ENCODE results near the gene RNF144B. TPM values are rescaled to one million over a fixed set of nuclear protein-coding genes. Genes with fewer than 3 reads are reported as not detected.

RNF144B gene
- total RNA-seq, 1 experiment from 2014 or later: 8.2 TPM

DNA sequence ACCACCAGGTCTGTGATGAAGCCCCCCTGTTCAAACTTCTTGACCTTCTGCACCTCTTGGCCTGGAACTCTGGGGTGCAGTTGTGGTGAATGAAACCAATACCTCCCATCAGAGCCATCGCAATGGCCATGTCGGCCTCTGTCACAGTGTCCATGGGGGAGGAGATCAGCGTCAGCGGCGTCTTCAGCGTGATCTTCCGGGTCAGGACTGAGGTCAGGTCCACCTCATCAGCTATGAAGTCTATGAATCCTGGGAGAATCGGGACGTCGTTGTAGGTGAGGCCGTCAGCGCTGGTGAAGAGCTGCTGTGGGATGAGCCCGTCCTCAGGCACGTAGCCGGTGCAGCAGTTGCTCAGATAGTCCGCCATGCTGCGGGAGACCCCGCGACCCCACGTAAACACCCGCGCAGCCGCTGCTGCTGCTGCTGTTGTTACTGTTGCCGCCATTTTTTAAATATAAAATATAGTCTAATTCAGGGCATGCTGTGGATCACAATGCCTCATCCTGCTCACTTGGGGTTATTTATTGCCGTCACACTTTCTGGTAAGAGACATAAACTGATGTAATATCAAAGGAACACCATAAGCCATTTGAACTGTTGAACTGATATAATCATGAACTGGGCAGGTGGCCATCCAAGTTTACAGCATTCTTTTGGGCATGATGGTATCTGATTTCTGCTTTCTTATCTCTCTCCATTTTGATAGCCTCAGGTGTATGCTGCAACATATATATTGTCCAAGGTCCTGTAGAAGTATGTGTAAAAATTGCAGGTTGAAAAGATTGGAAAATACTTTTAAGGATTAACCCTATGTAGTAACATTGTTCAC, 18.7 kb upstream of the RNF144B start (continued):
- TF ChIP-seq IRF2 (CRISPR knock-in tag; IDR thresholded peaks at IDR 0.05; ENCODE audit: borderline replicate concordance, low read depth): no peak

DNA sequence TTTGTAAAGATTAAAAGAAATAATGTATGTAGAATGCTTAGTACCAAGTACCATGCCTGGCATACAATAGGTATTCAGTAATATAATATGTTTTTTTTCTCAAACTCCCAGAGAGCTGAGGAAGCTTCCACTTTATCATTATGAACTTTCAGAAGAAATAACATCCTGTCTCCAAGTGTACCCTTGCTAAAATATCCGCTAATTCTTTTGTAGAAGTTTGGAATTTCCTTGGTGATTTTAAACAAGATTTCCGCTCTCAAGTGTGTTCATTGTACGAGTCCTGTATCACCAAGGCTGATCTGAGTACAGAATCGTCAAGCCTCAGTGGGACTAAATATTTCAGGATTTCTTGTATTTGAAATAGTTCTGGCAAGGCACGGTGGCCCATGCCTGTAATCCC, 16.1 kb upstream of the RNF144B start:
- H3K36me3 Mint-ChIP-seq: no peaks in the 10 kb centered on the region
- no peak for DNase-seq (ENCODE audit: low spot score)
- no peak overlapping the region for H3K4me3 Mint-ChIP-seq
- peaks cover 14% of the 10 kb centered on the region for H3K9me3 Mint-ChIP-seq
- no peaks in the 10 kb centered on the region for H3K4me1 Mint-ChIP-seq
- H3K27ac Mint-ChIP-seq: no peak overlapping the region
- ATAC-seq: no peak
- no peak for TF ChIP-seq OVOL2 (CRISPR knock-in tag; IDR thresholded peaks at IDR 0.05; ENCODE audit: borderline replicate concordance)
- no peak for TF ChIP-seq ZNF671 (CRISPR knock-in tag; IDR thresholded peaks at IDR 0.05)
- TF ChIP-seq RORB (CRISPR knock-in tag; IDR thresholded peaks at IDR 0.05): no peak
- TF ChIP-seq ZBTB21 (CRISPR knock-in tag; IDR thresholded peaks at IDR 0.05; ENCODE audit: borderline replicate concordance): no peak
- TF ChIP-seq, protein P1, sequence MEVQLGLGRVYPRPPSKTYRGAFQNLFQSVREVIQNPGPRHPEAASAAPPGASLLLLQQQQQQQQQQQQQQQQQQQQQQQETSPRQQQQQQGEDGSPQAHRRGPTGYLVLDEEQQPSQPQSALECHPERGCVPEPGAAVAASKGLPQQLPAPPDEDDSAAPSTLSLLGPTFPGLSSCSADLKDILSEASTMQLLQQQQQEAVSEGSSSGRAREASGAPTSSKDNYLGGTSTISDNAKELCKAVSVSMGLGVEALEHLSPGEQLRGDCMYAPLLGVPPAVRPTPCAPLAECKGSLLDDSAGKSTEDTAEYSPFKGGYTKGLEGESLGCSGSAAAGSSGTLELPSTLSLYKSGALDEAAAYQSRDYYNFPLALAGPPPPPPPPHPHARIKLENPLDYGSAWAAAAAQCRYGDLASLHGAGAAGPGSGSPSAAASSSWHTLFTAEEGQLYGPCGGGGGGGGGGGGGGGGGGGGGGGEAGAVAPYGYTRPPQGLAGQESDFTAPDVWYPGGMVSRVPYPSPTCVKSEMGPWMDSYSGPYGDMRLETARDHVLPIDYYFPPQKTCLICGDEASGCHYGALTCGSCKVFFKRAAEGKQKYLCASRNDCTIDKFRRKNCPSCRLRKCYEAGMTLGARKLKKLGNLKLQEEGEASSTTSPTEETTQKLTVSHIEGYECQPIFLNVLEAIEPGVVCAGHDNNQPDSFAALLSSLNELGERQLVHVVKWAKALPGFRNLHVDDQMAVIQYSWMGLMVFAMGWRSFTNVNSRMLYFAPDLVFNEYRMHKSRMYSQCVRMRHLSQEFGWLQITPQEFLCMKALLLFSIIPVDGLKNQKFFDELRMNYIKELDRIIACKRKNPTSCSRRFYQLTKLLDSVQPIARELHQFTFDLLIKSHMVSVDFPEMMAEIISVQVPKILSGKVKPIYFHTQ (CRISPR knock-in tag; IDR thresholded peaks at IDR 0.05): no peak
- no peak for TF ChIP-seq CREB1 (CRISPR knock-in tag; IDR thresholded peaks at IDR 0.05)
- TF ChIP-seq TCF7 (CRISPR knock-in tag; IDR thresholded peaks at IDR 0.05; ENCODE audit: low read depth): no peak
- TF ChIP-seq, protein P2, sequence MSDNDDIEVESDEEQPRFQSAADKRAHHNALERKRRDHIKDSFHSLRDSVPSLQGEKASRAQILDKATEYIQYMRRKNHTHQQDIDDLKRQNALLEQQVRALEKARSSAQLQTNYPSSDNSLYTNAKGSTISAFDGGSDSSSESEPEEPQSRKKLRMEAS (CRISPR knock-in tag; IDR thresholded peaks at IDR 0.05): no peak
- H3K27me3 Mint-ChIP-seq (ENCODE audit: low read depth): no peaks in the 10 kb centered on the region
- POLR2A ChIA-PET: interaction anchor here (0.6 kb wide), 1 partner anchor 37 kb away, joined by 4 read pairs; no protein-coding TSS in a partner anchor
- CTCF ChIA-PET: no interaction called here

DNA sequence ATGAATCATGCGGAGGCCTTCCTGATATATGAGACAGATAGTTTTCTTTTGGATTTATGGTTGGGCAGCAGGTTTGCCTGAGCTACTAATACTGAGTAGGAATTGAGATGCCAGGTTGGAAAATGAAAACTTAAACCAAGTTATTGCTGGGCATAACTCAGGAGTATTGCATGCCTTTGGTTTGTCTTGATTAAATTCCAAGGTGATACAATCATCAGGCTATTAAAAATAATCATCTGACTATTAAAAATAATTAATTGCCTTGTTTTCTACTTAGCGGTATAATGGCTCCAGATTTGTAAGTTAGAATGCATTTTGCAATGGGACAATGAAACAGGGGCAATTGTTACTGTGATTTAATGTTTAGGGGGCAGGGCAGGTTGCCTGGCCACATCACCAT, 15.5 kb upstream of the RNF144B start:
- Mint-ChIP-seq H3K4me3 (no peak overlapping the region), H3K9me3 (peaks cover 14% of the 10 kb centered on the region), H3K27me3 (ENCODE audit: low read depth) (no peaks in the 10 kb centered on the region), H3K4me1 (no peaks in the 10 kb centered on the region), H3K27ac (no peak overlapping the region), H3K36me3 (no peaks in the 10 kb centered on the region)
- ChIA-PET CTCF (no interaction called here), POLR2A (no interaction called here)
- ATAC-seq (no peak), DNase-seq (ENCODE audit: low spot score) (no peak)
- TF ChIP-seq, protein P3, sequence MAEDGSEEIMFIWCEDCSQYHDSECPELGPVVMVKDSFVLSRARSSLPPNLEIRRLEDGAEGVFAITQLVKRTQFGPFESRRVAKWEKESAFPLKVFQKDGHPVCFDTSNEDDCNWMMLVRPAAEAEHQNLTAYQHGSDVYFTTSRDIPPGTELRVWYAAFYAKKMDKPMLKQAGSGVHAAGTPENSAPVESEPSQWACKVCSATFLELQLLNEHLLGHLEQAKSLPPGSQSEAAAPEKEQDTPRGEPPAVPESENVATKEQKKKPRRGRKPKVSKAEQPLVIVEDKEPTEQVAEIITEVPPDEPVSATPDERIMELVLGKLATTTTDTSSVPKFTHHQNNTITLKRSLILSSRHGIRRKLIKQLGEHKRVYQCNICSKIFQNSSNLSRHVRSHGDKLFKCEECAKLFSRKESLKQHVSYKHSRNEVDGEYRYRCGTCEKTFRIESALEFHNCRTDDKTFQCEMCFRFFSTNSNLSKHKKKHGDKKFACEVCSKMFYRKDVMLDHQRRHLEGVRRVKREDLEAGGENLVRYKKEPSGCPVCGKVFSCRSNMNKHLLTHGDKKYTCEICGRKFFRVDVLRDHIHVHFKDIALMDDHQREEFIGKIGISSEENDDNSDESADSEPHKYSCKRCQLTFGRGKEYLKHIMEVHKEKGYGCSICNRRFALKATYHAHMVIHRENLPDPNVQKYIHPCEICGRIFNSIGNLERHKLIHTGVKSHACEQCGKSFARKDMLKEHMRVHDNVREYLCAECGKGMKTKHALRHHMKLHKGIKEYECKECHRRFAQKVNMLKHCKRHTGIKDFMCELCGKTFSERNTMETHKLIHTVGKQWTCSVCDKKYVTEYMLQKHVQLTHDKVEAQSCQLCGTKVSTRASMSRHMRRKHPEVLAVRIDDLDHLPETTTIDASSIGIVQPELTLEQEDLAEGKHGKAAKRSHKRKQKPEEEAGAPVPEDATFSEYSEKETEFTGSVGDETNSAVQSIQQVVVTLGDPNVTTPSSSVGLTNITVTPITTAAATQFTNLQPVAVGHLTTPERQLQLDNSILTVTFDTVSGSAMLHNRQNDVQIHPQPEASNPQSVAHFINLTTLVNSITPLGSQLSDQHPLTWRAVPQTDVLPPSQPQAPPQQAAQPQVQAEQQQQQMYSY (CRISPR knock-in tag; IDR thresholded peaks at IDR 0.05): no peak
- TF ChIP-seq PRRX2 (CRISPR knock-in tag; IDR thresholded peaks at IDR 0.05): no peak
- TF ChIP-seq TCF7 (CRISPR knock-in tag; IDR thresholded peaks at IDR 0.05; ENCODE audit: low read depth): no peak
- TF ChIP-seq, protein P4, sequence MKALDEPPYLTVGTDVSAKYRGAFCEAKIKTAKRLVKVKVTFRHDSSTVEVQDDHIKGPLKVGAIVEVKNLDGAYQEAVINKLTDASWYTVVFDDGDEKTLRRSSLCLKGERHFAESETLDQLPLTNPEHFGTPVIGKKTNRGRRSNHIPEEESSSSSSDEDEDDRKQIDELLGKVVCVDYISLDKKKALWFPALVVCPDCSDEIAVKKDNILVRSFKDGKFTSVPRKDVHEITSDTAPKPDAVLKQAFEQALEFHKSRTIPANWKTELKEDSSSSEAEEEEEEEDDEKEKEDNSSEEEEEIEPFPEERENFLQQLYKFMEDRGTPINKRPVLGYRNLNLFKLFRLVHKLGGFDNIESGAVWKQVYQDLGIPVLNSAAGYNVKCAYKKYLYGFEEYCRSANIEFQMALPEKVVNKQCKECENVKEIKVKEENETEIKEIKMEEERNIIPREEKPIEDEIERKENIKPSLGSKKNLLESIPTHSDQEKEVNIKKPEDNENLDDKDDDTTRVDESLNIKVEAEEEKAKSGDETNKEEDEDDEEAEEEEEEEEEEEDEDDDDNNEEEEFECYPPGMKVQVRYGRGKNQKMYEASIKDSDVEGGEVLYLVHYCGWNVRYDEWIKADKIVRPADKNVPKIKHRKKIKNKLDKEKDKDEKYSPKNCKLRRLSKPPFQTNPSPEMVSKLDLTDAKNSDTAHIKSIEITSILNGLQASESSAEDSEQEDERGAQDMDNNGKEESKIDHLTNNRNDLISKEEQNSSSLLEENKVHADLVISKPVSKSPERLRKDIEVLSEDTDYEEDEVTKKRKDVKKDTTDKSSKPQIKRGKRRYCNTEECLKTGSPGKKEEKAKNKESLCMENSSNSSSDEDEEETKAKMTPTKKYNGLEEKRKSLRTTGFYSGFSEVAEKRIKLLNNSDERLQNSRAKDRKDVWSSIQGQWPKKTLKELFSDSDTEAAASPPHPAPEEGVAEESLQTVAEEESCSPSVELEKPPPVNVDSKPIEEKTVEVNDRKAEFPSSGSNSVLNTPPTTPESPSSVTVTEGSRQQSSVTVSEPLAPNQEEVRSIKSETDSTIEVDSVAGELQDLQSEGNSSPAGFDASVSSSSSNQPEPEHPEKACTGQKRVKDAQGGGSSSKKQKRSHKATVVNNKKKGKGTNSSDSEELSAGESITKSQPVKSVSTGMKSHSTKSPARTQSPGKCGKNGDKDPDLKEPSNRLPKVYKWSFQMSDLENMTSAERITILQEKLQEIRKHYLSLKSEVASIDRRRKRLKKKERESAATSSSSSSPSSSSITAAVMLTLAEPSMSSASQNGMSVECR (CRISPR knock-in tag; IDR thresholded peaks at IDR 0.05; ENCODE audit: borderline replicate concordance): no peak
- TF ChIP-seq, protein P5, sequence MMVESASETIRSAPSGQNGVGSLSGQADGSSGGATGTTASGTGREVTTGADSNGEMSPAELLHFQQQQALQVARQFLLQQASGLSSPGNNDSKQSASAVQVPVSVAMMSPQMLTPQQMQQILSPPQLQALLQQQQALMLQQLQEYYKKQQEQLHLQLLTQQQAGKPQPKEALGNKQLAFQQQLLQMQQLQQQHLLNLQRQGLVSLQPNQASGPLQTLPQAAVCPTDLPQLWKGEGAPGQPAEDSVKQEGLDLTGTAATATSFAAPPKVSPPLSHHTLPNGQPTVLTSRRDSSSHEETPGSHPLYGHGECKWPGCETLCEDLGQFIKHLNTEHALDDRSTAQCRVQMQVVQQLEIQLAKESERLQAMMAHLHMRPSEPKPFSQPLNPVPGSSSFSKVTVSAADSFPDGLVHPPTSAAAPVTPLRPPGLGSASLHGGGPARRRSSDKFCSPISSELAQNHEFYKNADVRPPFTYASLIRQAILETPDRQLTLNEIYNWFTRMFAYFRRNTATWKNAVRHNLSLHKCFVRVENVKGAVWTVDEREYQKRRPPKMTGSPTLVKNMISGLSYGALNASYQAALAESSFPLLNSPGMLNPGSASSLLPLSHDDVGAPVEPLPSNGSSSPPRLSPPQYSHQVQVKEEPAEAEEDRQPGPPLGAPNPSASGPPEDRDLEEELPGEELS (CRISPR knock-in tag; IDR thresholded peaks at IDR 0.05): no peak
- TF ChIP-seq FOXP1 (CRISPR knock-in tag; IDR thresholded peaks at IDR 0.05; ENCODE audit: borderline replicate concordance): no peak
- TF ChIP-seq, protein P6, sequence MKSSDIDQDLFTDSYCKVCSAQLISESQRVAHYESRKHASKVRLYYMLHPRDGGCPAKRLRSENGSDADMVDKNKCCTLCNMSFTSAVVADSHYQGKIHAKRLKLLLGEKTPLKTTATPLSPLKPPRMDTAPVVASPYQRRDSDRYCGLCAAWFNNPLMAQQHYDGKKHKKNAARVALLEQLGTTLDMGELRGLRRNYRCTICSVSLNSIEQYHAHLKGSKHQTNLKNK (CRISPR knock-in tag; IDR thresholded peaks at IDR 0.05): no peak
- no peak for TF ChIP-seq SOX15 (CRISPR knock-in tag; IDR thresholded peaks at IDR 0.05)
- no peak for TF ChIP-seq GTF2I (CRISPR knock-in tag; conservative IDR thresholded peaks at IDR 0.05)
- TF ChIP-seq FOXJ3 (CRISPR knock-in tag; IDR thresholded peaks at IDR 0.05; ENCODE audit: borderline replicate concordance): no peak
- TF ChIP-seq TEAD4 (CRISPR knock-in tag; IDR thresholded peaks at IDR 0.05): no peak

Data from WTC11 (cell line).